PC-9 (cell line): Measurements from ENCODE around the gene ATG4B.

Experiments used
- EZH2 ChIP-seq: fragments of 200-600 bp; sonication (generic); IDR thresholded peaks from 2 replicates; pipeline ENCODE4 v1.8.0; 2017; ENCODE audit warnings: antibody characterized with exemption, low read depth
- TF ChIP-seq, protein P1 (sequence below): fragments of 200-600 bp; sonication (generic); conservative IDR thresholded peaks from 2 replicates; pipeline ENCODE4 v1.6.1; 2017; ENCODE audit warnings: mixed run types, antibody characterized with exemption, mild to moderate bottlenecking, moderate library complexity

DNA sequence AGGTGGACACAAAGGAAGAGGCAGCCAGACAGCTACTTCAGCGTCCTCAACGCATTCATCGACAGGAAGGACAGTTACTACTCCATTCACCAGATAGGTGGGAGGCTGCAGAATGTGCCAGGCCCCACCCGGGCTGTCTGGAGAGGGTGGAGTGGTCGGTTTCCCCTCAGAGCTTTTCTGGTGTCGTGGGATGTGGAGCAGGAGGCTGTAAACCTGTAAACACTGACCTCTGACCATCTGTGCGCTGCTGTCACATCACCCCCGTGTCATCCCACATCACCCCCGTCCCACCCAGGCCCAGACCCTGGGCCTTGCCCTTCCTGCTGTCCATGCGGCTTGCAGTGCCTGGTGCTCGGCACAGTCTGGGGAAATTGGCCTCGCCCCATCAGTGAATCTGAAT lies 17.1 kb downstream of the ATG4B start:
- TF ChIP-seq, protein P1, sequence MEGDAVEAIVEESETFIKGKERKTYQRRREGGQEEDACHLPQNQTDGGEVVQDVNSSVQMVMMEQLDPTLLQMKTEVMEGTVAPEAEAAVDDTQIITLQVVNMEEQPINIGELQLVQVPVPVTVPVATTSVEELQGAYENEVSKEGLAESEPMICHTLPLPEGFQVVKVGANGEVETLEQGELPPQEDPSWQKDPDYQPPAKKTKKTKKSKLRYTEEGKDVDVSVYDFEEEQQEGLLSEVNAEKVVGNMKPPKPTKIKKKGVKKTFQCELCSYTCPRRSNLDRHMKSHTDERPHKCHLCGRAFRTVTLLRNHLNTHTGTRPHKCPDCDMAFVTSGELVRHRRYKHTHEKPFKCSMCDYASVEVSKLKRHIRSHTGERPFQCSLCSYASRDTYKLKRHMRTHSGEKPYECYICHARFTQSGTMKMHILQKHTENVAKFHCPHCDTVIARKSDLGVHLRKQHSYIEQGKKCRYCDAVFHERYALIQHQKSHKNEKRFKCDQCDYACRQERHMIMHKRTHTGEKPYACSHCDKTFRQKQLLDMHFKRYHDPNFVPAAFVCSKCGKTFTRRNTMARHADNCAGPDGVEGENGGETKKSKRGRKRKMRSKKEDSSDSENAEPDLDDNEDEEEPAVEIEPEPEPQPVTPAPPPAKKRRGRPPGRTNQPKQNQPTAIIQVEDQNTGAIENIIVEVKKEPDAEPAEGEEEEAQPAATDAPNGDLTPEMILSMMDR, result no peak
- no peak for TF ChIP-seq EZH2
